Epithelial cell of esophagus (primary cell): ENCODE measurements around the gene TDRD12.

Experiments used
- DNase-seq: peaks from one replicate; pipeline ENCODE4 v3.0.0; 2010; ENCODE audit warnings: low read depth
- H3K4me3 ChIP-seq: 2 replicates; pipeline ENCODE4 v1.5.1; 2011; ENCODE audit warnings: mild to moderate bottlenecking, low read length, control low read depth
- CTCF ChIP-seq: IDR thresholded peaks from 2 replicates; pipeline ENCODE4 v1.5.1; 2011; ENCODE audit warnings: low read depth, mild to moderate bottlenecking, low read length, control low read depth, inconsistent platforms; ENCODE audit not compliant: insufficient read depth; ENCODE audit errors: missing control alignments

Gene TDRD12

DNA sequence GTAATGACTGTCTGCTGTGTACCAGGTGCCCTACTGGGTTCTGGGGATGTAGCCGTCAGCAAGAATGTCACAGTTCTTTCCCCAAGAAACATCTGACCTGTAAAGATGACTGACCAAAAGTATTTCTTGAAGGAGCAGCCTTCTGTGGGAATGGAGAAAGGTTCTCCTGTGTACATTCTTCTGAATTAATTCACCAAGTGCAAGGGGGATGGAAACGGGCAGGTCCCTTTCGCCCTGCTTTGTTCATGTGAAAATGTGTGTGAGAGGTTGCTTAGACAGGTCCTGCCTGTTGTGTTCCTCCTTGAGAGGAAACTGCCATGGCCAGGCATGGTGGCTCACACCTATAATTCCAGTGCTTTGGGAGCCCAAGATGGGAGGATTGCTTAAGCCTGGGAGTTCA is 93.0 kb downstream of the TDRD12 start:
- no peak for DNase-seq
- TF ChIP-seq CTCF, result no peak
- H3K4me3 ChIP-seq, result no peak overlapping the region

DNA sequence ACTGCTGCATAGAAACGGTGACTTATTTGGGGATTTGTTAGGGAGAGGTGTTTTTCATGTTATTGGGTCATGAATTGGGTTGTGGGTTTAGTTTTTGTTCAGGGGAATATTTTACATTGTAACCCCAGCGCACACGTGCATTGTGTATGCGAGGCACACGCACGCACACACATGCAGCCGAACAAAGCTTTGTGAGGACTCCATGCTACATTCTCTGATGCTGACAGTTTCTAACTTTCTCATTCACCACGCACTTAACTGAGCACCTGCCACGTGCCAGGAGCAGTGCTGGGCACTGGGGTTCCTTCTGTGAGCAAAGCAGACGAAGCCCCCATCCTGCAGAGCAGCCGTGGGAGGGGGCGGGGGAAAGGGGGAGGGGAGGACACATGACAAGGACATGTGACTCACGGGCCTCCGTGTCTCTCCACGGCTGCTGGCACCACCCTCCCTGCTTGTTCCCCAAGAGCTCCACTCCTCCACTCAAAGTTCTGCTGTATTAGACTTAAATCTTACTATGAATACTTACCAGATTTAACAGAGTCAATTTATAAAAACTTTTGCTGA is 94.4 kb downstream of the TDRD12 start:
- no peak for TF ChIP-seq CTCF
- DNase-seq, result no peak
- H3K4me3 ChIP-seq, result no peak overlapping the region

- H3K4me3 ChIP-seq, result no peak overlapping the region
- no peak for TF ChIP-seq CTCF
- no peak for DNase-seq
Observed at GRCh38 chr19:32814624-32815023, 95.1 kb downstream of the TDRD12 start.

DNA sequence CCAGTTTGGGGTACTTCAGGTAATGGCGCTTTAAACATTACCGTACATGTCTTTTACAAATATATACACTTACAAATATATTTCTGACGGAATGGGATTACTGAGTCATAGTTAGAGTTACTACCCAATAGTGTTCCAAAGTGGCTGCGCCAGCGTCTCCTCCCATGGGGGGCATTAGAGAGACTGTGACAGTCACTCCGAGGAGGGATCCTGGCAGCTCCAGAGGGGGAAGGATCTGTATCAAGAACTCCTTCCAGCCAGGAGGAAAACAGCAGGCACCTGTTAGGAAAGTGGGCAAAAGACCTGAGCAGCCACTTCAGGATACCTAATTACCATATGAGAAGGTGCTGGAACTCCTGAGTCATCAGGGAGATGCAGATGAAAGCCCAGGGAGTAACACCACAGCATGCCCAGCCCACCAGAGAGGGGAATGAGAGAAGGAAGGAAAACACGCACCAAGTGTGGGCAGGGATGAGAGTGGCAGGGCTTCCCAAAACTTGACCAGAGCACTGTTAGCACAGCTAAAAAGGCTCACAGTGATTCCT is 97.1 kb downstream of the TDRD12 start:
- no peak overlapping the region for H3K4me3 ChIP-seq
- no peak for TF ChIP-seq CTCF
- DNase-seq, result no peak

DNA sequence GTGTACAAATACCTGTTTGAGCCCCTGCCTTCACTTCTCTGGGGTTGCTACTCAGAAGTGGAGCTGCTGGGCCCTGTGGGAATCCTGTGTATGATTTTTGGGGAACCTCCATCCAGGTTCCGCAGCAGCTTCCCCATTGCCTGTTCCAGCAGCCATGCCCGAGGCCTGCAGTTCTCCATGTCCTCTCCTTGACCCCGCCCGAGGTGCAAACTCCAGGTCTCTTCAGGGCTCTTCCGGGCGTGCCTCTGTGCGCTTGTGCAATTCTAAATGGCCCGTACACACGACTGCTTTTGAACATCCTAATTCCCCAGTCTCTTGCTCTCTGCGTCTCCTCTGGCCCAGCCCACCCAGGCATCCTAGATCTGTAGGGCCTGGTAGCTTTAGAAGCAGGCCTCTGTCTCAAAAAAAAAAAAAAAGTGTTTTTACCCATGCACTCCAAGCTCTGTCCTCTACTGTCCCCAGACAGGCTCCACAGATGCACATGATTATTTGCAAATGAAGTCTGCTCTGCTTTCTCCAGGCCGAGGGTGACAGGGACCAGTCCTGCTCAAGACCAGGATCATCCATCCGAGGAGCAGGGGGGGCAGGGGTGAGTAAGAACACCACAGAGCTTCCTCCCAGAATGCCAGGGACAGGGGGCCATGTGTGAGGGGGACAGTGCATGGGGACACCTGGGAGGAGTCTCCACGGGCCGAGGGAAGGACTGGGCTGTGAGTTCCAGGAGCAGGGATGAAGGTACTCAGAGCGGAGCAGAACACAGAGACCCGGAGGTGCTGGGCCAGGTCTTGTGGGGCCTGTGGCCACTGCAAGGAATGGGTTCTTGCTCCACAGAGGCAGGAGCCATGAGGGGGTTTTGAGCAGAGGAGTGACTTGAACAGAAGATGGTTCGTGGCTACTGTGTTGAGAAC is 98.3 kb downstream of the TDRD12 start:
- no peak overlapping the region for H3K4me3 ChIP-seq
- DNase-seq, result no peak
- no peak for TF ChIP-seq CTCF

DNA sequence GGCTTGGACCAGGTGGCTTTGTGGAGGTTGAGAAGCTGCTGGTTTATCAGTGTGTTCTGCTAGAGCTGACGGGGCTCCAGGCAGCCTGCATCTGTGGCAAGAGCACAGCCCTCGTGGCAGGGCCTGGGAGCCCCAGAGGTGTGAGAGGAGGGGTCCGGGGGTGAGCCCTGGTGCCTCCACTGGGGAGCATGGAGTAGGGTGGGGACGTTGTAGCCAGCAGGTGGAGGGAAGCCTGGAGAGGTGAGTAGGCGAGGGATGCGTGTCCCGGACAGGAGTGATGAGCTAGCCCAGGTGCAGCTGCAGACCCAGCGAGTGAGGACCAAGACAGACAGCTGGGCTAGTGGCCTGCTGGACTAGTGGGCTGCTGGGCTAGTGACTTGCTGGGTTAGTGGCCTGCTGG is 99.0 kb downstream of the TDRD12 start:
- no peak for TF ChIP-seq CTCF
- DNase-seq, result no peak
- H3K4me3 ChIP-seq, result no peak overlapping the region
